Central memory CD4-positive, alpha-beta T cell (primary cell): Measurements from ENCODE around the gene CGB5.
A peak's percentile ranks its signal among the peaks of the same experiment; 100 is the strongest.
"Not testable (repeated sequence)": the region's sequence is repeated elsewhere in the genome, so short reads cannot be mapped to it uniquely, and the experiment has no call there.

Experiments
- DNase-seq: peaks from one replicate; pipeline ENCODE4 v3.0.0; 2022

The CGB5 gene

GRCh38 chr19:49057636-49058234 lies 14.1 kb downstream of the CGB5 start, which contains the start of gene CGB7:
TSS of gene CGB7 (minus strand) at chr19:49057749. CDS start at chr19:49055375, 2,374 bp downstream.
- DNase-seq = peak; percentile 14

DNA sequence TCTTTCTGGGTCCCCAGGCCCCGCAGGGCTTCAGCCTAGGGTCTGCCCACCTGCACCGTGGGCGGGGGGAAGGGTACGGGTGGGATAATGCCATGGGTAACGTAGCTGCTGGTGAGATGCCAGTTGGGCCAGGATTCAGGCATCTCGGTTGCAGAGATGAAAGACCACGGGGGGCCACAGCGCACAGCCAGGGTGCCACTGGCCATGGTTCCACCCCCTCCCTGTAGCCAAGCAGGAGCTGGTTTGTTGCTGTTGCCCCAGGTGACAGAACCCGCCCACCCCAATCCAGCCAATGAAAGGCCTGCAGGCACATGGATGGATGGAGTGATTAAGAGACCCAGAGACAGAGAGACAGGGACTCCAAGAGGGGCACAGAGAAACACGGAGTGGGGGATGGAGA lies 14.9 kb downstream of the CGB5 start:
- DNase-seq = no peak

GRCh38 chr19:49059053-49059452 lies 15.4 kb downstream of the CGB5 start:
- DNase-seq = no peak

DNA sequence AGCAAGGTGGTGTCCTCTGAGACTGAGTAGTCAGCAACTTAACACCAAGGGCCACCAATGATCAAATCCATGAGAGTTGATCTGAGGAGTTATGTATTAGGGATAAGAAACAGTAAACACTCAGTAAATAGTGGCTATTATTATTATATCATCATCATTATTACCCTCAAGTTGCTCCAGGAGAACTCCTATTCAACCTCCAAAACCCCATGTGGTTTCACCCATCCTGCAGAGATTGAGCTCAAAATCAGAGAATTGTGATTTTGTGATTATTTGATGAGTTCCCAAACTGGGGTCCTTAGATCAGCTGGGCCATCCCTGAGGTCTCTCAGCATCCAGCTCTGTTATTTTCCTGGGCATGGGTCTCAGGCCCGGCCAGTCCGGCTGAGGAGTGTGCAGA lies 17.4 kb downstream of the CGB5 start:
- no peak for DNase-seq

DNA sequence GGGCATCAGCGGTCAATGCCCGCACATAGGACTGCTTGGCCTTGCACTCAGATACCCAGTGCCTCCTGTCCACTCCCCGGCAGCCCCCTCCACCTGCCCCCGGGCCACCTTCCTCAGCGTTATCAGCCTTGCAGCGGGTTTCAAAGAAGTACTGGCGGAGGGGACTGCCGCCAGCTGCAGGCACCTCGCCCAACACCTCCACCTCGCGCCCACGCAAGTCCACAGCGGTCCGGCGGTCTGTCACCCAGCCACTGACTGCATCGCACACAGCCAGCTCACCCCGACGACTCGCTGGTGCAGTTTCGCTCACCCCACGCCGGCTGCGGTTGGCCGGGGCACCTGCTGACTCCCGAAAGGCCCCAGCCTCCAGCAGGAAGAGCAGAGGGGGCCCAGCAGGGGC lies 17.8 kb downstream of the CGB5 start:
- no peak for DNase-seq

DNA sequence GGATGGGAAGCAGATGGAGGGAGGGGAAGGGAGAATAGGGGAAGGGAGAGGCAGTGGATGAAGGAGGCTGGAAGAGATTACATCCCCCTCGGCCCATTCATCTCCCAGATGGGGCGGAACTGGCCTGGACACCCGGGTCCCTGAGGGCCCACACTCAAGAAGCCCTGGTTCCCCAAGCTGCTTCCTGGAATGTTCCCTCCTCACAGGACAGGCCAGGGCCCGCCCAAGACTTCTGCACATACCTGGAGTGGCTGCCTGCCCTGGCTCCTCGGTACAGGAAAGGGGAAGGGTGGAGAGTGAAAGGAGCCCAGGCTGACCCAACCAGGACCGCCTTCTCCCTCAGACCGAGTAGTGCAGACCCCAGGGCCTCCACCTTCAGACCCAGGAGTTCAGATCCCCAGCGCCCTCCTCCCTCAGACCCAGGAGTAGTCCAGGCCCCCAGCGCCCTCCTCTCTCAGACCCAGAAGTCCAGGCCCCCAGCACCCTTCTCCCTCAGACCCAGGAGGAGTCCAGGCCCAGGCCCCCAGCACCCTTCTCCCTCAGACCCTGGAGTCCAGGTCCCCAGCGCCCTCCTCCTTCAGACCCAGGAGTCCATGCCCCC lies 20.5 kb downstream of the CGB5 start:
- no peak for DNase-seq

GRCh38 chr19:49064768-49065611 lies 21.3 kb downstream of the CGB5 start, which contains the start of gene NTF4:
TSS of gene NTF4 (minus strand) at chr19:49064818. CDS start at chr19:49061997, 2,821 bp downstream.
- no peak for DNase-seq

DNA sequence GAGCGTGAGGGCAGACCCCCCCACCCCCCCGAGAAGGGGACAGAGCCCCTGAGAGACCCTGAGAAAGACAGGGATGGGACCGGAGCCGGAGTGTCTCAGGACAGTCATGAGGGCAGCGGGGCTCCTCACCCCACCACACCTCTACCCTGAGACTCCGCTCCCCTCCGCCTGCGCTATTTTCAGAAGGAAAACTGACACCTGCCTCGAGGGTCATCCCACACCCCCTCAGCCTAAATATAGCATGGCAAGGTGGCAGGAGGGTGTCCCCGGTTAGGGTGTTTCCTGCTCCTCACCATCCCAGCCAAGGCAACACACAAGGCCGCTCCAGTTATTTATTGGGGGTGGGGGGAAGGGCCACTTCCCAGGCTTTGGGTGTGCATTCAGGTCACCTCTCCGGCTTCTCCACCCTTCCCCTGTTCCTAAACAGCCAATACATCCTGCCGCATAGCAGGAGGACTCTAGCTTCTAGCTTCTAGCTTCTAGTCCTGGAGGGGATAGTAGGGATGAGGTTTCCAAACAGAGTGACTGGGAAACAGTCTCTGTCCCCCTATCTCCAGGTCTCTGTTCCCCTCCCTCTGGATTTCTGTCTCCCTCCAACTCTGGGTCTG lies 22.4 kb downstream of the CGB5 start:
- DNase-seq = no peak

DNA sequence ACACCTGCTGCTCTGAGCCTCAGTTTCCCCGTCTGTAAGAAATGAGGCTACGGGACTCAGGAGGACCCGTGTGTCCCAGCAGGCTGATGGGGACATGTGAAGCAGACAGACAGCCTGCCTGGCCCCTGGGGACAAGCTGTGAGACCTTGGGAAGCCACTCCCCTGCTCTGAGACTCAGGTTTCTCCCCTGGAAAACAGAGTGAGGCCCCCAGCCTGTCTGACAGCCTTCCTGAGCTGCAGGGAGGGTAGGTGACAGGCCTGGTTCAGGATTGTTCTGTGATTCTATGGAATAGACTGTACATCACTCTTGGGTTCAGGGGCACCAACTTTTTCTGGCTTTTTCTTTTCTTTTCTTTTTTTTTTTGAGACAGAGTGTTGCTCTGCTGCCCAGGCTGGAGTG lies 23.9 kb downstream of the CGB5 start:
- no peak for DNase-seq

GRCh38 chr19:49069026-49069425 lies 25.4 kb downstream of the CGB5 start:
- DNase-seq = no peak

DNA sequence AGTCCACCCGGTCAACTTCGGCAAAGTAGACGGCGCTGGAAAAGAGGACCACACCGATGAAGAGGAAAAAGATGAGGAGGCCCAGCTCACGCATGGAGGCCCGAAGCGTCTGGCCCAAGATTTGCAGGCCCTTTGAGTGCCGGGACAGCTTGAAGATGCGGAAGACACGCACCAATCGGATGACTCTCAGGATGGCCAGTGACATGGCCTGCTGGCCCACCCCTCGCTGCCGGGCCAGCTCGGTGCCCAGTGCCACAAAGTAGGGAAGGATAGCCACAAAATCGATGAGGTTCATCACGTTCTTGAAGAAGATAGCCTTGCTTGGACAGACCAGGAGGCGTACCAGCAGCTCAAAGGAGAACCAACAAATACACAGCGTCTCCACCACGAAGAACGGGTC lies 26.8 kb downstream of the CGB5 start:
- no peak for DNase-seq

DNA sequence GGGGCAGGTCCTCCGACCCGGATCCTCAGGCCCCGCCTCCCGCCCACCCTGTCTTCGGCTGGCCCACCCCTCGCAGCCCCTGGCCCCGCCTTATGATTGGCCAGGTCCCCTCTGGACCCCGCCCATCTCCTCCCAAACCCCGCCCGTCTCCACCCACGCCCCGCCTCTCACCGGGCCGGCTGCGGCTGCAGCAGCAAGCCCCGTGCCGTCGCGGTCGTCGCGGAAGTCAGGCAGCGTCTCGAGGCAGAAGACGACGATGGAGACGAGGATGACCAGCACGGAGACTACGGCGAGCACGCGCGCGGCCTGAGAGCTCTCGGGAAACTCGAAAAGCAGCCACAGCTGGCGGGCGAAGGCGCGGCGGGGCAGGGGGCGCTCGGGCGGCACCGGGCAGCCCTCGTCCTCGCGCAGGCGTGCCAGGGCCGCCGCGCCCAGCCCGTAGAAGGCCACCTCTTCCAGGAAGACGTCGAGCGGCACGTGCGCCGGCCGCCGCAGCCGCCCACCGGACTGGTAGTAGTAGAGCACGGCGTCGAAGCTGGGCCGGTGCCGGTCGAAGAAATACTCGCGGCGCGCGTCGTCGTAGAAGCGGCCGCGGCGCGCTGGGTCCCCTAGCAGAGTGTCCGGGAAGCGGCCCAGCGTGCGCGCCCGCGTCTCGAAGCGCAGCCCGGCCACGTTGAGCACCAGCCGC lies 28.4 kb downstream of the CGB5 start:
- DNase-seq = no peak

DNA sequence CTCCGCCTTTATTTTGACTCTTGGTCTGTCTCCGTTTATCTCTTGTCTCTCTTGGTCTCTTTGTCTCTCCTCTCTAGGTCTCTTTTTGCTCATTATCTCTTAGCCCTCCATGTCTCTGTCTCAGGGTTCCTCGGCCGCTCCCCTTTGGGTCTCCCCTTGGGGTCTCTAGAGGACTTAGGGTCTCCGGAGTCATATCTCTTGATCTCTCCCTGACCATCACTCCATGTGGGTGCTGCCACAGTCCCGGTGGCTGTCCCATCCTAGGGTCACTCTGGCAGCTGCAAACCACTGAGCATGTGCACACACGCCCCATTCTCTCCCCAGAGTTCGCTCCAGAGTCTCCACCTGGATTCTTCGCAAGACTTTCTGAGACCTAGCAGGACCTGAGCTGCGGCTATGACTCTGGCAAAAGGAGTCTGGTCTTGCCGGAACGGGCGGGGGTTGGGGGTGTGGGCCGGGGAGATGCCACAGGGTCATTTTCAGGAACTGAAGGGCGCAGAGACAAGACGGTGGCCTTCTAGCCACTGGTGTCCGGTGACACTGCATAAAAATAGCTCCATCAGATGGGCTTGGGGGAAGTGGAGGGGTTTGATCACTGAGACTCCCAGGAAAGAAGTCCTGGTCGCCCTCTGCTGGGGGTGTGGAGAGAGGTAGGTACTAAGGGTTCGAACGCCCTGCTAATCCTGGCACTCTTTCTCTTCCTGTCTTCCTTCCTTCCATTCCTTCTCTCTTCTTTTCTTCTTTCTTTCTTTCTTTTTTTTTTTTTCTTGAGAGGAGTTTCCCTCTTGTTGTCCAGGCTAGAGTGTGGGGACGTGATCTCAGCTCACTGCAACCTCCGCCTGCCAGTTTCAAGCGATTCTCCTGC lies 30.1 kb downstream of the CGB5 start:
- DNase-seq = no peak

- not testable (repeated sequence) for DNase-seq
These were observed 31.2 kb downstream of the CGB5 start for GRCh38 chr19:49074869-49075268.

DNA sequence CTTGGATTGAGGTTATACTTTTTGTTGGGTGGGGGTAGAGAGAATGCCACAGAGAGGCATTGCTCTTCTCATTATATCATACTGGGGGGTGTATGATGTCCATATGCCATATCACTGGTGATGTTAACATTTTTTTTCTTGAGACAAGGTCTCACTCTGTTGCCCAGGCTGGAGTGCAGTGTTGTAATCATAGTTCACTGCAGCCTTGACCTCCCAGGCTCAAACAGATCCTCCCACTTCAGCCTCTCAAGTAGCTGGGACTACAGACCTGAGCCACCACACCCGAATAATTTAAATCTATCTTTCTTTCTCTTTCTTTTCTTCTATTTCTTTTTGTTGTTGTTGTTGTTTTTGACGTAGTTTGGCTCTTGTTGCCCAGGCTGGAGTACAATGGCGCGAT lies 36.7 kb downstream of the CGB5 start:
- DNase-seq = no peak

- no peak for DNase-seq
These were observed 37.6 kb downstream of the CGB5 start for GRCh38 chr19:49081273-49081672.

DNA sequence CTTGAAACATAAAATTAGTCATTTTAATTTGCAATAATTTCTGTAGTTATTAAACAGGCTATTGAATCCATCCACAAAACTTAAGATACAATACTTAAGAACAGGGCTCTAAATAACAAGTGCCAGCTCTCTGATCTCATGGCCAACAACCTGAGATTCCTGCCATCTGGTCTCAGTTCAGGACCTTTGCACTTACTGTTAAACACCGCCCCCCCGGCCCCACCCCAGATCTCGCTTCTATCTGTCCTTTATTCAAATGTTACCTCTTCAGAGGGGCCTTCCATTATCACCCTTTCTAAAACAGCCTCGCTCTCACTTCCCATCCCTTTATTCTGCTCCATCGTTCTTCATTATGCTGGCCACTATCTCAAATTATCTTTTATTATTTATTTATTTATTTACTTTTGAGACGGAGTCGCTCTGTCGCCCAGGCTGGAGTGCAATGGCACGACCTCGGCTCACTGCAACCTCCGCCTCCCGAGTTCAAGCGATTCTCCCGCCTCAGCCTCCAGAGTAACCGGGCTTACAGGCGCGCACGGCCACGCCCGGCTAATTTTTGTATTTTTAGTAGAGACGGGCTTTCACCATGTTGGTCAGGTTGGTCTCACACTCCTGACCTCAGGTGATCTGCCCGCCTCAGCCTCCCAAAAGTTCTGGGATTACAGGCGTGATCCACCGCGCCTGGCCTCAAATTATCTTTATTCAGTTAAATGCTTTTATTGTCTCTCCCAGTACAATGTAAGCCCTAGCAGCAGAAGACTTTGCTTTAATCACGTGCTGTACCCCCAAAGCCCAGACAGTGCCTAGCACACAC lies 40.8 kb downstream of the CGB5 start:
- no peak for DNase-seq

DNA sequence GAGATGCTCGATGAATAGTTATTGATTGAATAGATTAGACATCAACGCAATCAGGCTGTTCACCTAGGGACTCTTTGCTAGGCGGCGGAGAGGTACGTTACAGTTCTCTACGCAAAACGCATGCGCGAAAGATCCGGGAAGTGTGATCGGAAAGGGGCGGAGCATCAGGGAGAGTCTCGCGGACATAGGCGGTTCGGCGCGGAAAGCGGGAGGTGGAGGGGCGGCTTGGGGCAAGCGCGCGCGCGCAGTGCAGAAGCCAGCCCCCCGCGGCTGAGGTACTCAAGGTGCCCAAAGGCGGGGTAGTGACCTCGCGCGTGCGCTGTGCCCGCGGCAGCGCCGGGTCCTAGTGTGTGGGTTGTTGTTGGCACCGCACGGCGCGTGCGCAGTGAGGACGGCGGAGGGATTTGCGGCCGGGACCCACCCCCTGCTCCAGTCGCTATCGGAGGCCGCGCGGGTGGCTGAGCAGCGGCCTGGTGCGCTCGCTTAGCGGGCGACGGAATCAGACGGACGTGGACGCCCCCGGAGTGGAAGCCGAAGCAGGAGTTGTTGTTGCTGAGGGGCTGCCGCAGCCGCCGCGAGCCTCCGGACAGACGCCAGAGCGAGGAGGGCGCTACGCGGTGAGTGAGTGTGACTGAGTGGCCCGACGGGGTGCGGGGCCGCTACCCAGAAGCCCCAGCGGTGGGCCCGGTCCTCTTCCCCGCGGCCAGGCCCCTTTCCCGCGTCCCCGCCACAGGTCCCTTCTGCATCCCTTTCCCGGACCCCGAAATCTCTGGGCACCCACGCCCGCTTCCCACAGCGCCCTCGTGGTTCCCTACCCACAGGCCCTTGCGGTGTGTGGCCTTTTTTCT lies 41.6 kb downstream of the CGB5 start, which contains the start of gene SNRNP70:
Gene SNRNP70, plus strand, starts transcription at position 432 of the 848 bp plus-strand sequence. CDS start 964 bp downstream, outside the sequence.
- peak; percentile 100 for DNase-seq

GRCh38 chr19:49085868-49086232 lies 42.2 kb downstream of the CGB5 start:
- DNase-seq = no peak

DNA sequence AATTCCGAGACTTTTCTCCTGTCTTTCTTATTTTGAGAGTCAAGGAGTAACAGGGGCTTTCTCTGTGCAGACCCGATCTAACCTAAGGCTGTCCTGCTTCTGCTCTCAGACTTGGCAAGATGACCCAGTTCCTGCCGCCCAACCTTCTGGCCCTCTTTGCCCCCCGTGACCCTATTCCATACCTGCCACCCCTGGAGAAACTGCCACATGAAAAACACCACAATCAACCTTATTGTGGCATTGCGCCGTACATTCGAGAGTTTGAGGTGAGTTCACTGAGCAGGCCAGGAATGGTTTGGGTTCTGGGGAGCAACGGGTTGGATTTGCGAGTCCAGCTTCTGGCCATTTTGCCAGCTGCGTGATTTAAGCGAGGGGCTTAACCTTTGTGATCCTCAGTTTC lies 42.6 kb downstream of the CGB5 start:
- no peak for DNase-seq
